HG03139 (cell line): ENCODE measurements around the gene MACROD2.
"Not testable (repeated sequence)": the region's sequence is repeated elsewhere in the genome, so short reads cannot be mapped to it uniquely, and the experiment has no call there.

ENCODE experiments used
- ATAC-seq: cut with Tn5 transposase; IDR thresholded peaks from one replicate; pipeline ENCODE4 v1.9.1; 2021; ENCODE audit not compliant: unreplicated experiment

MACROD2 gene

DNA sequence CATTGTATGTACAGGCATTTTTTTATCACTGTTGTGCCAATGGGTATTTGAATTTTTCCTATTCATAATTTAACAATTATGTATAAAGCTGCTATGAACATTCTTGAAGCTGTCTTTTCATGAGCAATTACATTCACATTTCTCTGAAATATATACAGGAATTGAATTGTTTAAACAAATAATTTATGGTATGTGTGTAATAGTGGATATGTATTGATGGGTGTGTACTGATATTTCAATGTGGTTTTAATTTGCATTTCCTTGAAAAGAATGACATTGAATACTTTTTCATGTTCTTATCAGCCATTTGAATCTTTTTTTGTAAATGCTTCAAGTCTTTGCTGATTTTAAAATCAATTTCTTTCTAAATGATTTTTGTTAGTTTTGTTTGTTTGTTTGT, 971.5 kb downstream of the MACROD2 start:
- ATAC-seq, result no peak

DNA sequence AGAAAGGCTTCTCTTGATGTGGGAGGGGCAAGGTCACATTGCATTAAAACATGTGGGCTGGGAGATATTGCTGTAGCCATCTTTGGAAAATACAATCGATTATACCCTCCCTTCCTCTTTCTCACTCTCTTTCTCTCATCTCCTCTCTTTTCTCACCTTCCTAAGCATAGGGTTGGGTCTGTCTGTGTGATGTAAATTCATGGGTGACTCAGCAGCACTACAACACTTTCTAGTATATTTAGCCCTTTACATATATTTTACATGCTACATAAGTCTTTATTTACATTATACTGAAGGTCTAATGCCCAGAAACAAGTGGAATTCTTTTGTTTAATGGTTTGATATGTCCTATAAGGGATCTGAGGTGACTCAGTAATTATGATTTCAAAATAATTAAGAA, 976.9 kb downstream of the MACROD2 start:
- no peak for ATAC-seq

DNA sequence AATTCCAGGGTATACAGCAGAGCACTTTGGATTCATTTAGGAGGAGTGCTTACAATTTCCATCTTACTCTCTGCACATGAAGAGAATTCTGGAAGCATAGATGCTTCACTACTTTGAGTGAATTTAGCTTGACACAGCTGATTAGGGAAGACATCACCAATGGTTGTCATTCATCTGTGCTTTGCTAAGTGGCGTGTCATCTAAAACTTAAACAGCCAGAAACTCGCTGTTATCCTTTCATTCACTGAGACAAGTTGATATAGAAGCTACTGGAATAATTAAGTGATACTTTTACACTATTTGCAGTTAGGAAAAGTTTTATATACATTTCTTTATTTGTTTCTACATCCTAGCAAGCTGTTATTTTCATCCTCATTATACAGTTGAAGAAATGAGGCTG, 977.4 kb downstream of the MACROD2 start:
- ATAC-seq, result no peak

DNA sequence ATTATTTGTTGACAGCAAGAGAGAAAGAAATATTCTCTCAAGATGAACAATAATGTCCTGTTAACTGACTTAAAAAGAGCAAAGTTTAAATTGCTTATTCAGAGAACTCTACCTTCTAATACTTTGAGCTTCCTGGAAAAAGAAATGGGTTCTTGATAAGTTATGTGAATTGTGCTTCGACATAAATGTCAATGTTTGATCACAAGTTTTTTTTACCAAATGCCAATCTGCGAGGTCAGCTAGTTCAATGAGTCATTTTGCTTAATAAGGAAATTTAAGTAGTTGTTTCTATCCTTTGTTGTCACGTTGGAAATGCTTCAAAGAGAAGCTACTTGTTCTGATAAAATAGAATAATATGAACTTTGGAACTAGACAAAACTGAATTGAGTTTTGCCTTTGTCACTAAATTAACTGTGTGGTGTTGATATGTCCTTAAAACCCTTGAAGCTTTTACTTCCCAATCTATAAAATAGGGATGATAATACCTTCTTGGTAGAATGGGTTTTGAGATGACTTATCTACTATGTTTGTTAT, 984.2 kb downstream of the MACROD2 start:
- ATAC-seq, result no peak

DNA sequence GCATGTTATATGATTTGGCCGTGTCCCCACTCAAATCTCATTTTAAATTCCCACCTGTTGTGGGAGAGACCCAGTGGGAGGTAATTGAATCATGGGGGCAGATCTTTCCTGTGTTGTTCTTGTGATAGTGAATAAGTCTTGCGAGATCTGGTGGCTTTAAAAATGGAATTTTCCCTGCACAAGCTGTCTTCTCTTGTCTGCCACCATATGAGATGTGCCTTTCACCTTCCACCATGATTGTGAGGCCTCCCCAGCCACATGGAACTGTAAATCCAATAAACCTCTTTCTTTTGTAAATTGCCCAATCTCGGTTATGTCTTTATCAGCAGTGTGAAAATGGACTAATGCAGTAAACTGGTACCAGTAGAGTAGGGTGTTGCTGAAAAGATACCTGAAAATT, 986.2 kb downstream of the MACROD2 start:
- ATAC-seq, result not testable (repeated sequence)

DNA sequence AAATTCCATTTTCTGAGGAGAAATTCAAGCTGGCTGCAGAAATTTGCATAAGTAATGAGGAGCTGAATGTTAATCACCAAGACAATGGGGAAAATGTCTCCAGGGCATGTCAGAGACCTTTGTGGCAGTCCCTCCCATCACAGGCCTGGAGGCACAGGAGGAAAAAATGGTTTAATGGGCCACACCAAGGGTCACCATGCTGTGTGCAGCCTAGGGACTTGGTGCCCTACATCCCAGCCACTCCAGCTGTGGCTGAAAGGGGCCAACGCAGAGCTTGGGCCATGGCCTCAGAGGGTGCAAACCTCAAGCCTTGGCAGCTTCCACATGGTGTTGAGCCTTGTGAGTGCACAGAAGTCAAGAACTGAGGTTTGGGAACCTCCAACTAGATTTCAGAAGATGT, 987.0 kb downstream of the MACROD2 start:
- ATAC-seq, result not testable (repeated sequence)

DNA sequence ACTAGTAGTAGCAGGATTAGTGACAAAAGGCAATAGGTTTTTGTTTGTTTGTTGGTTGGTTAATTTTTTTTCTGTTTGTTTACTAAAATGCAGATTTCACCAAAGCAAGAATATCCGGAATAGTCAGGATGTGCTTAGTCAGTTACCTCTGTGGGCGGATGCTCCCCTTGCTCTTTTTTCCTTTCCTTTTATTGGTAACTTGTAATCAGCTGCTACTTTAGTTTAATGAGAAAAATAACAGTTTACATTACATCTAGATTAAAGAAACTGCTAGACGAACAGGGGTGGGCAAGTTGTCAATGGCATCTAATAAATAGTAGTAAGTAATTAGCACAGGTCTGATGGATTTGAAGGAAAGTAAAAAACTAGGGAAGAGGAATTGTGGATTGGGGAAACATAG, 989.0 kb downstream of the MACROD2 start:
- ATAC-seq, result no peak

DNA sequence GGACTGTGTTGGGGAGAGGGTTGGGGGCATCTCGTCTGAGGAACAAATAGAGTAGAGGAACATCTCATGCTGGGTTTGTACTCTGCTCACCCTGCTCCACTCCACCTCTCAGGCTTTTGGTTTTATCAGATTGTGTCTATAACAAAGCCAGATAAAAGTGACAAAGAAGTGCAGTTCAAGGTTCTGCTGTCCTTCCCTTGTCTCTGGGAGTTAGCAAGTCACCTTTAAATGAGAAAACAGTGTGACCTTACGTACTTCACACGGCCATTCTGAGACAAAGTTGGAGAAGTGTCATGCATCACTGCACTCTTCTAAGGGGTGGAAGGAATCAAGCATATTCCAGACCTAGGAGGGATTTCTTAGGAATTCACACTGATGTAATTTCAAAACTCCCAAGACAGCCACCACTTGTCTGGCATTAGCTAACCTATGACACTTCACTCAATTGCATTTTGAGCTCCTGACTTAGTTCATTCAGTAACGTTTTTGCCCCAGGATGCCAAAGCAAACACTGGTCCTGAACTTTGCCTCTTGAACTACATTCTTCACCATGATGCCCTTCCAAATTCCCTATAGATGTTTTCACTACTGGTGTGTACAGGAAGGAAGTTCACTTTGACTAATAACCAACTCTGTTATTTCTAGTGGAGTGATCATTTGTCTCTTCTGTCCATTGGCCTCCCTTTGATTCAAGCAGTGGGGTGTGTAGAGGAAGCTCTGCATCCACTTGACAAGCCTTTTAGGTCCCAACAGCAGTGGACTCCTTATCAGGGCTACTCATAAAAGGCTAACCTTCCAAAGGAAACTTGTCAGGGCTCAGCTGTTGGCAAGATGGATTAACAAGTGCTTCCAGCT, 989.7 kb downstream of the MACROD2 start:
- no peak for ATAC-seq

DNA sequence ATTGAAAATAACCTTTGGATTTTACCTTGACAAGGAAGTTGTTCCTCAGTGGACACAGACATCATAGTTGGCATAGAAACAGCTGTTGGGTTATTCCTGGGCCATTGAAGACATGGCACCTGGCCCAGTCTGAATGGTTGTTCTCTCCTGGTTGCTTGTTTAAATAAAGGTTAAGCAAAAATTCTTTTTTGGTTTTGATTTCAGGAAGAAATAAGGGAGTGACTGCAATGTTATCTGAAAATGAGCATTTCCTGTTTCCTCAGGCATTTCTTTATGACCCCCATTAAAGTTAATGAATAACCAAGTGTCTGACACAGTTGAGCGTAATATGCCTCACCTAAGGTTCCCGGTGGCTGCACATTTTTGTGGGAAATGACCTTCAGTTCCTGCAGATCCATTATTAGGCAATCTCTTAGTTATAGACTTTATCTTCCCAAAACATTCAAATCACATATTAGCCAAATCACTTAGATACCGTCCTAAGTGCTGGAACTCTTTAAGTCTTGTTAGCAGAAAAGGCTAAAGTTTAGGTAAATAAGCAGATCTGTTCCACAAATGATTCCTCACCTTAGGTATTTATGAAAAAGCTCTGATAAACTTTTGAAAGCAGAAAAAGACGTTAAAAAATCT, 990.8 kb downstream of the MACROD2 start:
- ATAC-seq, result no peak

DNA sequence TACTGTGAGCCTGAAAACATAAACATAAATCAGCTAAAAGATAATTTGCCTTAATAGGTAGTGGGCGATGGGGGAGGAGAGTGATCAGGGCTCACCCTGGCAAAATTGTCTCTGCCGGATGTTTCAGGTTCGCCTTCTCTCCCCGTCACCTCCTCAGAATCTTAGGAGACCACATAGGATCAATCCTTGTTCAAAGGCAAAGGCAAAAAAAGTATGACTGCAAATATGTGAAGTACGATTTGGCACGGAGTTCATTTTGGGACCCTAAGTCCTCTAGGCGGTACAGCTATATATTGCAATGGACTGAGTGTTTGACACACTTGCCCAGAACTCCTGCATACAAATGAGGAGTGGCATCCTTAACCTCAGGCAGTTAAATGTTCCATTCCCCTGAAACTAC, 991.3 kb downstream of the MACROD2 start:
- ATAC-seq, result no peak

DNA sequence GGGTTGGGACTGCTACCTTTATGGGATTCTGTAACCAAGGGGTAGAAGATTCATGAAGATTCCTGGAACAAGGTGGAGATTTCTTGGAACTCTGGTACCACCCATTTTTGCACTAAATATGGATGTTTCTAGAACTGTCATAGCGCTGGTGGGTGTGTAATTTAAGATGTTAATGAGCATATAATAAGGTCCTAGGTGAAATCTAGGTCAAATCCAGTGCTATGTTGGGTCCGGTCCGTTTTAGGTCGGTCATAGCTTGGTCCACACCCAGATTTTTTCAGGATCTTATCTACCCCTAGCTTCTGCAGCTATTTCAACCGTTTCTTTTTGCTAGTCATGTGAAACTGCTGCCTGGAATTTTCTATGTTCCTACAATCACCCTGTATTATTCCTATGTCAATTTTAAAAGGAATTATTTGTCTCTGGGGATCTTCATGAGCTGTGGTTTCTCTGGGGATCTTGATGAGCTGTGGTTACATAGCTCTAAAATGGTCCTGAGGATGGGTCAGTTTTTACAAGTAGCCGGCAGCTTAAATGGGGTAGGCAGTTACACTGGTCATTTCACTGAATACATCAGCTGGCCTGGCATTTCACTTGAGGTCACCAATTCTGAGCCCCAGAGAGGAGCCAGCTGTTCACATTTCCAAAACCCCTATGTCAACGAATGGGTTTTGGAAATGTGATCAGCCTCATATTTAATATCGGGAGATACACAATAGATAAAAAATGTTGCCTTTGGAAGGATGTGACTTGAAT, 994.4 kb downstream of the MACROD2 start:
- no peak for ATAC-seq

DNA sequence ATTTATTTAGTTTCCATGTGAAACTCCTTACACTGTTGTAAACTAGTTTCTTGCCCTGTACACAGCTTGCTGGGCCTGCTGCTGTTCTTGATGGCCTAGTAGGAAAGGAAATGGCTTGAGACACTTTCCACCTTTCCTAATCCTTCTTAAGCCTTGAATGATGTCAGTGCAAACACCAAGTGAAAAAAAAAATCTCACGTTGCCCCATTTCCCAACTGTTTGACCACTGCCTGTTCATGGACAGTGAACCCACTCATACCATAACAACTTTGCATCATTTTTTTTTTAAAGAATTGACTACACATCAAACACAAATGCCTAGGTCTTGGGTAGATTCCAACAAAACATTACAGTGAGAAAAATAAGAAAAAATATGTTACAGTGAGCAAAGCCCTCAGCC, 995.7 kb downstream of the MACROD2 start:
- ATAC-seq, result no peak

DNA sequence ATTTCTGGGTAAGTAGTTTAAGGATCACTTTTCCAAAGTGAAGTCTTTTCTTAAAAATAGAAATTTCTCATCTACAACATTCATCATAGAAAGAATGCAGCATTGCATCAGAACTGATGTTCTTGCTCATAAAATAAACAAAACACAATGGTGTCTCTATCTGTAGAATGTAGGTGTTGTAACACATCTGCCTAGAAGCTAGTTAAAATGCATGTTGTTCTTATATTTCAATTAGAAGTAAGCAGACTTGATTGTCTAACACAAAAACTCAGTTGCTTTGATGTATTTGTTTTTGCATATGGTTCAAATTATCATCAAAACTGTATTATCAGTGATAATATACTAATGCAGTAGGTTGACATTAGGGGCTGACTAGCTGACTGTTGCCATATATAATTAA, 996.8 kb downstream of the MACROD2 start:
- ATAC-seq, result no peak

DNA sequence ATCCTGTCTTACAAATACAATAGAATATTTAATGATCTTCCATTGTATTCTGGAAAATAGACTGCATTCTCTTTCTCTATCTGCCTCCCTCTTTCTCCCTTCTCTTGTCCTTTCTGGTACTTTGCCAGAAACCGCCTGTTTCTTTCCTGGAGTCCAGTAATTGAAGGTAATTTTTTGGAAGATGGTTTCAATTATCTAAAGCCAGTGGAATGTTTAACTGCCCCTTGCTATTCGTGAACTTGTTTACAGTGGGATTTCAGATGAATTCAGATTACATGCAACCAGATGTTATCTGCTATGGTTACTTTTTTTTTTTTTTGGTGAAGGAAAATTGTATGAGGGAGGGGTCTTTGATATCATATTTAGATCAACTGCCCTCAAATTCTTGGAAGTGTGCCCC, 997.6 kb downstream of the MACROD2 start:
- ATAC-seq, result no peak

DNA sequence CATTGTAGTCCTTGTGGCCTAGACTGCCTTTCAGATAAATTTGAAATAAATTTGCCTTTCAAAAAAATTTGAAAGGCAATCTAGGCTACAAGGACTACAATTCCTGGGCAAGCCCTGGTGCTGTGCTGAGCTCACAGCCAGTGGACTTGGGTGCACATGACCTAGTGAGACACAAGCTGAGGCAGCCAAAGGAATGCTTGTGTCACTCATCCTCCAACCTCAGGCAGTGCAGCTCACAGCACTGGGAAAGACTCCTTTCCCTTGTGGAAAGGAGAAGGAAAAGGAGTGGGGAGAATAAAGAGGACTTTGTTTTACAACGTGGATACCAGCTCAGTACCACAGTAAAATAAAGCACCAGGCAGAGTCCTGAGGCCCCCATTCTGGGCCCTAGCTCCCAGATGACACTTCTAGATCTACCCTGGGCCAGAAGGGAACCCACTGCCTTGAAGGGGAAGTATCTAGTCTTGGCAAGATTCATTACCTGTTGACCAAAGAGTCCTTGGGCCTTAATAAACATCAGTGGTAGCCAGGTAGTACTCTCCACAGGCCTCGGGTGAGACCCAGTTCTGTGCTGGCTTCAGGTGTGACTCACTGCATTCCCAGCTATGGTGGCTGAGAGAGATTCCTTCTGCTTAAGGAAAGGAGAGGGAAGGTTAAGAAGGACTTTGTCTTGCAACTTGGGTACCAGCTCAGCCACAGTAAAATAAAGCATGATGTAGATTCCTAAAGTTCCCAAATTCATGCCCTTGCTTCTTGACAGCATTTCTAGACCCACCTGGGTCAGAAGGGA, 1001.8 kb downstream of the MACROD2 start:
- no peak for ATAC-seq

DNA sequence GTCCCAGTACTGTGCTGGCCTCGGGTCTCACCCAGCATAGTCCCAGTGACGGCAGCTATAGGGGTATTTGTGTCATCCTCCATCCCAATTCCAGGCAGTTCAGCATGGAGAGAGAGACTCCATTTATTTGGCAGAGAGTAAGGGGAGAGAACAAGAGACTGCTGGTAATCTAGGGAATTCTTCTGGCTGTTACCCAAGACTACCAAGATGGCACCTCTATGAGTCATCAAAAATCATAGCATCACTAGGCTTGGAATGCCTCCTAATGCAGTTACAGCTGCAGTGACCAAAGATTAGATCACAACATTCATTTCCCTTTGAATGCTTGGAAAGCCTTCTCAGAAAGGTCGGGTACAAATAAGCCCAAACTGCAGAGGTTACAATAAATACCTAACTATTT, 1002.5 kb downstream of the MACROD2 start:
- ATAC-seq, result no peak

DNA sequence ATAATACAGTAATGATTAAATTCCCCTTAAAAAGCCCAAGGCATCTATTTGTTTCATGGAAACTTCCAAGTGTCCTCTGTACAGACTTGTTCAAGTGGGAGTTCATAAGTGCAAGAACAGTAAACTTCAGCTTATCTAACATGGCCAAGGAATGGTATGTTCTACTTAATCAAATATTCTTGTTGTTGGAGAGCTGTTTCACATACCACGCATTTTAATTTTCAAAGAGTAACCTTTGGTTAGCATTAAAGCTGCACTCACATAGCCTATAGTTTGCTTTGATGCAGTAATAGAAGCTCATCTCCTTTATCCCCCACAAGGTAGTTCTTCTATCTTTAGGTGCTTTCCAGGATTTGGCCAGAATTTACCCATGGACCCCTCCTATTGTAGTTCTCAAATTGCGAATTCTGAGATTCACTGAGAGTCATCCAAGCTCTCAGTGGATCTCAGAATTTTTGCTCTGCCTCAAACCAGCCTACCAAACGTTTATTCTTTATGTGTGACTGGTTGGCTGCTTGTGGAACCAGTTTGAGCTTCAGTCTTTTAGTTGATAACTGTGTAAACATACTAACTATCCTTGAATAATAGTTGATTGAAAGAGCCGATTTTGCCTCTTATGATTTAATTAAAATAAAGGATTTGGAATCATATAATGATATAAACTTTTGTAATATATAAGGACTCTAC, 1010.1 kb downstream of the MACROD2 start:
- ATAC-seq, result no peak

DNA sequence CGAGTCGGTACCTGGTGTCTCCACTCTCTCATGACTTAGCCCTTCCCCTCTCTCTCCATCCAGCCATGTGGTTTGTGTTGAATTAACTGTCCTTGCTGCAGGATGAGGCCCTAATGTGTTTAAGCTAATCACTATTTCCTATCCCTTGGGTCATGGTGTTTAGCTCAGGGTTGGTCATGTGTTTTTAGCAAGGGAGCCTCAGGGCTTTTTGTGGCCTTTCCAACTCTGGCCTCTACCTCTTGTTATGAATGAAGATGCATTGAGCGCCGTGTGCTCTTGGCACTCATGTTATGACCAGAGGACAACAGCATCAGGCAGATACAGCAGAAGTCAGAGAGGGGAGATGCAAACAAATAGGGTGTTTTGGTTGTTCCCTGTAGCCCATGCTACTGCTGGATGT, 1016.3 kb downstream of the MACROD2 start:
- no peak for ATAC-seq

DNA sequence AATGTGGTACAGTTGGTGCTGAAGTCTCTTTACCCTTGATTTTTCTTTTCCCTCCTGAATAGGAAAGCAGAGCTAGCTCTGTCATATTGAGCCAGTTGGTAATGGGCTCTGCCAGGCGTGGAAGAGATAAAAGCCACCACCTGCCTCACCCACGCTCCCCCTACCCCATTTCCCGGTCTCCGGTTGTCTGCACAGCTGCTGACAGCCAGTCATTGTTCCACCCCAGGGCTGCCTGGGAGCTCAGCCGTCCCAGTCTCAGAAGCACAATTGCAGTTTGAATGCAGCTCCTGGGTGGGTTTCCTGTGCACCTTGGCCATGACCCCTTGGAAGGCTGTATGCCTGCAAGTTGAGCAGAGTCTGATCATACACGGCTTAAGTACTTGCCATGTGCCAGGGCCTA, 1017.2 kb downstream of the MACROD2 start:
- no peak for ATAC-seq

DNA sequence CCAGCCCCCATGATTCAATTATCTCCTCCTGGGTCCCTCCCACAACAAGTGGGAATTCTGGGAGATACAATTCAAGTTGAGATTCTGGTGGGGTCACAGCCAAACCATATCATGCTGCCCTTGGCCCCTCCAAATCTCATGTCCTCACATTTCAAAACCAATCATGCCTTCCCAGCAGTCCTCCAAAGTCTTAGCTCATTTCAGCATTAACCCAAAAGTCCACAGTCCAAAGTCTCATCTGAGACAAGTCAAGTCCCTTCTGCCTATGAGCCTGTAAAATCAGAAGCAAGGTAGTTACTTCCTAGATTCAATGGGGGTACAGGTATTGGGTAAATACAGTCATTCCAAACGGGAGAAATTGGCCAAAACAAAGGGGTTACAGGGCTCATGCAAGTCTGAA, 1021.6 kb downstream of the MACROD2 start:
- not testable (repeated sequence) for ATAC-seq
